HG02970 (cell line): ENCODE data around the gene KXD1.
"Not testable (repeated sequence)": the region's sequence is repeated elsewhere in the genome, so short reads cannot be mapped to it uniquely, and the experiment has no call there.

Source experiments
- ATAC-seq: cut with Tn5 transposase; IDR thresholded peaks from one replicate; pipeline ENCODE4 v1.9.1; 2021; ENCODE audit warnings: mild to moderate bottlenecking, moderate library complexity, moderate number of reproducible peaks; ENCODE audit not compliant: unreplicated experiment, low FRiP score

KXD1 gene

DNA sequence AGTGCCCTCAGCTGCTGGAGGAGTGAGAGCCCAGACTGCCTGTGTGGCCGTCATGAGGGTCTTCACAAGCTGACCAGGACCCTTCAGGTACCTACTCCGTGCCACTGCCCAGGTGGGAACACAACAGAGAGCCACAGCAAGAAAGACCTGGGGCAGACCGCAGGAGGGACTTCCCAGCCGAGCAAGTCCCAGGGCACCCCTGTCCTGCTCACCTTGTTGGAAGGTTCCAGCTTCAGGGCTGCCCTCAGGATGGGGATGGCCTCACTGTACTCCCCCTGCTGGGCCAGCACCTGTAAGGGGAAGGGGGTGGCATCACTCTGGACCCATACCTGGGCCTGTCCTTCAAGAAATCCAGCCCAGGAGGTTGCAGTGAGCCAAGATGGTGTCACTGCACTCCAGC, 24.6 kb upstream of the KXD1 start:
- ATAC-seq, result no peak

DNA sequence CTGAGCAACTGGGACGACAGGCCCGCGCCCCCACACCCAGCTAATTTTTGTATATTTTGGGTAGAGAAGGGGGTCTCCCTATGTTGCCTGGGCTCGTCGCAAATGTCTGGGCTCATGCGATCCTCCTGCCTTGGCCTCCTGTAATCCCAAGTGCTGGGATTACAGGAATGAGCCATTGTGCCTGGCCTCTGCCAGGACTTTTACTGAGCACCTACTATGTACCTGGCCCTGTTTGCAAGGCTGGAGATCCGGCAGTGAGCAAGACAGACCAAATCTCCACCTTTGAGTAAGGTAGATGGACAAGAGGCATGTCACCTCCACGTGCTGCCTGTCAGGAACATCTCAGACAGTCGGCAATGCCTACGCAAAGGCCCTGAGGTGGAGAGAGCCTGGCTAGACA, 21.2 kb upstream of the KXD1 start:
- ATAC-seq, result no peak

DNA sequence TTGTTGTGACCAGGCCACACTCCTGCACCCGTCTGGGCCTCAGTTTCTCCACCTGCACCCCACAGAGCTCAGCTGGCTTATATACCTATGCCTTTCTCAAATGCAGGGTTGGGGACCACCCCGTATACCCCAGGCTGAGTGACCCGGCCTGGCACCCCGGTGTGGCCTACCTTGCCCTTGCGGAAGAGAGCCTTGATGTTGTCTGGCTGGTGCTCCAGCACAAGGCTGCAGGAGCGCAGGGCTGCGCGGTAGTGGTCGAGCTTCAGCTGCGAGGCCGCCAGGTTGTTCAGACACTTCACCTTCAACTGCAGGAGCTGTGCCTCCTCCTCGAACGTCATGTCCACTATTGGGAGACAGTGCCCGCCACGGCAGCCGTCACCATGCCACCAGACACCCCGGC, 20.2 kb upstream of the KXD1 start:
- ATAC-seq, result no peak

DNA sequence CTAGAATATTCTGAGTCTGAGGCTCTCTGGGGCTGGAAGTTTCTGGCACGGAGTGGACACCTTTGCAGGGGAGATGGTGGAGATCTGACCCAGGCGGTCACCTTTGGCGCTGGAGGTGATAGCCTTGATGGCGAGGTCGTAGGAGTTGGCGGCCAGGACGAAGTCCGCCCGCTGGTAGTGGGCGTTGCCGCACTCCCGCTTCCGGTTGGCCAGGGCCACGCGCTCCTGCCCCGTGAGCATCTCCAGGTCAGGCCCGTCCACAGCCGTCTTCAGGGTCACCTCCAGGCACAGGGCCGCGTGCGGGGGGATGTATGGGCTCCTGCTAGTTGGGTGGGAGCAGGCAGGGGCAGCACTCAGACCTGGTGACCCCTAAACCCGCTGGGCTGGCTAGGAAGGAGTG, 19.6 kb upstream of the KXD1 start:
- ATAC-seq, result no peak

DNA sequence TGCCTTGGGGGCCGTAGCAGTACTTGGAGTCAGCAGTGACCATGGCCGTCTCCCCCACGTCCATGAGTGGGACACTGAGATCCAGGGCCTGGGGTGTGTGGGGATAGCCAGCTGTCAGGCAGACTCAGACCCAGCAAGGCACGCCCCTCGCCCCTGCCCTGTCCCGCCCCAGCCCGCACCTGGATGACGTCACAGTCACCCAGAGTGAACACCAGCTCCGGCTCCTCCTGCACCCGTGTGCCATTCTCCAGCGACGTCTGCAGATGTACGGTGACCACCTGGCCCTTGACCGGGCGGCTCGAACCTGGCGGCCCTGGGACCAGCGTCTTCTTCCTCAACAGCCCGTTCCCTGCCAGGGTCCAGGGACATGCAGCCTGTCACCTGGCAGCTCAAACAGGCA, 18.3 kb upstream of the KXD1 start:
- ATAC-seq, result no peak

DNA sequence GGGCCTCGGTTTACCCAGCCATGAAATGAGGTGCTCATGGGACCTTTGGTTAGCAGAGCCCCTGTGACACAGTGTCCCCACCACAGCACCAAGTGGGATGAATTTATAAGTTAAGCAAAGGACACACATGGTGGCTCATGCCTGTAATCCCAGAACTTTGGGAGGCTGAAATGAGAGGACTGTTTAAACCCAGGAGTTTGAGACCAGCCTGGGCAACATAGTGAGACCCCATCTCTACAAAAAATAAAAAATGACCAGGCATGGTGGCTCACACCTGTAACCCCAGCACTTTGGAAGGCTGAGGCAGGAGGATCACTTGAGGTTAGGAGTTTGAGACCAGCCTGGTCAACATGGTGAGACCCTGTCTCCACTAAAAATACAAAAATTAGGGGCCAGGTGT, 17.5 kb upstream of the KXD1 start:
- ATAC-seq, result not testable (repeated sequence)

DNA sequence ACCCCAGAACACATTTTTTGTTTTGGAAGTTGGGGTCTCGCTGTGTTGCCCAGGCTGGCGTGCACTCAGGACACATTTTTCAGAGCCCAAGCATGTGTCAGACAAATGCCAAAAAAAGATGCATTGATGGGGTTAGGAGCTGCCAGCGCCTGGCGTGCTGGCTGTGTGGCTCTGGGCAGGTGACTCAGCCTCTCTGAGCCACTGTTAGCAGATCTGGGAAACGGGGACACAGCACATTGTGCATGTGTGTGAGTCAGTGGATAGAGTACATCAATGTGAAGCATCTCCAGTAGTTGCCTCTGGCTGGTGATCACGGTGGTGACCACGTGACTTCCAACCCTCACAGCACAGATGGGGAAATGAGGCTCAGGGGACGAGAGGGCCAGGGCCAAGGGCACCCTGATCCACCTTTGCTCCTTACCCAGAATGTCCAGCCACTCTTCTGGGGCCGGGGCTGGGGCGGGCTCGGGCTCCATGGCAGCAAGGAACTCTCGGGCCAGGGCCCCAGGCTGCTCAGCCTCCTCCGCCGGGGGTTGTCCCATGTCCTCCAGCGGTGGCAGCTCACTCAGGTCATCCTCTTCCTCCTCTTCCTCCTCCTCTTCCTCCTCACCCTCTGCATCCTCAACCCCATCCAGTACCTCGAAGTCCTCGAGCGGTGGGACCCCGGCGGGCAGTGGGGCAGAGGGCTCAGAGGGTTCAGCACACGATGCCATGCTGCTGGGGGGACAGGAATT, 16.2 kb upstream of the KXD1 start:
- ATAC-seq, result no peak

DNA sequence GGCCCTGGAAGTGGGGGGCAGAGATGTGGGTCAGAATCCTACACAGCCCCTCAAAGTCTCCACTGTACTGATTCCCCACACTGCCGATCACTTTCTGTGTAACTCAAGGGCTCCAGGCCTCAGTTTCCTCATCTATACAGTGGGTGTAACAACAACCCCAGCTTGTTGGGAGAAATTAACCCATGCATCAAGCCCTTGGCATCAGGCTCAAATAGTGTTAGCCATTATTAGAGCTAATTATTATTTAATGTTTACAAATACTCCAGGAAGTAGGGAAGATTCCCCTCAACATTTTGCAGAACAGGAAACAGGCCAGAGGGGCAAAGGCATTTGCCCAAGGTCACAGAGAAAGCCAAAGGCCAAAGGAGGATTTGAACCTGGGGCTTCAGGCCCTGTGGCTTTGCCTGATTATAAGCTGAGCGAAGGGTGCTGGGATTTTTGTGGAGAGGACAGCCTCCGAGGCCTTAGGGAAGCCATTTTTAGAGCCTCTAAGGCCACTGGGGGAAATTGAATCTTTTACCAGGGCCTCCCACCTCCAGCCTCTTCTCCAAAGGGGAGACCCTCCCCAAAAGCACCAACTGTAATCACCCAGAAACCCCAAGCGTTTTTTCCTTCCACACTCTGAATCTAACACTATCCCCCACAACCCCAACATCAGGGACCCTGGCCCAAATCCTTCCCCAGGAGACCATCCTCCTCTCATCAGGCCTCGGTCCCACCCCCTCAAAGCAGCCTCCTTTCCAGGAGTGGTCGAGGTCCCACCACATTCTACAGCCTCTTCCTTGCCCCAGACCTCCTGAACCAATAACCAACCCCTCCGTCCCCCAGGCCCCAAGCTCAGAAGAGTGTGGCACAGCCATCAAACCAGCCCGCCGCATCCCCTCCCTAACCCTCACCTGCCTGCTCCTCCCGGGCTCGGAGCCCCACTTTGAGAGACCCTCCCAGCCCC, 15.4 kb upstream of the KXD1 start:
- ATAC-seq, result no peak

DNA sequence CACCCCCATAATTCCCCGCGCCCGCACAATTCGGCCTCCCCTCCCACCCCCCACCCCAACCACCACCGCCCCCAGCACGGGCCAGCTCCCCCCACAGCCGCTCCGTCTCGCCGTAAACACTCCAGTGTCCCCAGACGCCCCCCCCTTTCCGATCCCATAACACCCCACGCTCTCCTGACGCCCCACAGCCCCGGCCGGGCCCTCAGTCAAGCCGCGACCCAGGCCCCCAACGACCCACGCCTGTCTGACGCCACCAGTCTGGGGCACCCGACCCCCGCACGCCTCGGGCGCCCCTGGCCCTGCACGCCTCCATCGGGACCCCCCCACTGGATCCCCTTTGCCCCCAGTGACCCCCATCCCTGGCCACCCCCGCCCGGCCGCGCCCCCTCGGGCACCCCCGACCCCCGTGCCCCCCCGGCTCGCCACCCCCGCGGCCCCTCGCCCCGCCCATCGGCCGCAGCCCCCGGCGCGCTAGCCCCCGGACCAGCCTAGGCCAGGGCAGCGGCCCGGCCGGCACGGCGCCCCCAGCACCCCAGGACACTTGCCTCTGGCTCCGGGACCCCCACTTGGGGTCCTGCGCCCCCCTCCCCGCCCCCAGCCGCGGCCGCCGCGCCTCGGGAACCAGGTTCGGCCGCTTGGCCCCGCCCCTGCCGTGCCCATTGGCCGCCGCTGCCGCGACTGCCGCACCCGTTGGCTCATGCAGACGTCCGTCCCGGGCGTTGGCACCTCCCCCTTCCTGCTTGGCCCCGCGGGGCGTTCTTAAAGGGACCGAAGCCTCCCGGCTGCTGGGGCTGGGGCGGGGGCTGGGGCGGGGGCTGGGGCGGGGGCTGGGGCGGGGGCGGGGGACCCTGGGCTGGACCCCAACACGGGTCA, 14.5 kb upstream of the KXD1 start, which contains the start of gene FKBP8:
Gene FKBP8, minus strand, starts transcription at position 633 of the 873 bp plus-strand sequence. CDS start 1,603 bp downstream, outside the sequence.
- peak; percentile 92 for ATAC-seq

DNA sequence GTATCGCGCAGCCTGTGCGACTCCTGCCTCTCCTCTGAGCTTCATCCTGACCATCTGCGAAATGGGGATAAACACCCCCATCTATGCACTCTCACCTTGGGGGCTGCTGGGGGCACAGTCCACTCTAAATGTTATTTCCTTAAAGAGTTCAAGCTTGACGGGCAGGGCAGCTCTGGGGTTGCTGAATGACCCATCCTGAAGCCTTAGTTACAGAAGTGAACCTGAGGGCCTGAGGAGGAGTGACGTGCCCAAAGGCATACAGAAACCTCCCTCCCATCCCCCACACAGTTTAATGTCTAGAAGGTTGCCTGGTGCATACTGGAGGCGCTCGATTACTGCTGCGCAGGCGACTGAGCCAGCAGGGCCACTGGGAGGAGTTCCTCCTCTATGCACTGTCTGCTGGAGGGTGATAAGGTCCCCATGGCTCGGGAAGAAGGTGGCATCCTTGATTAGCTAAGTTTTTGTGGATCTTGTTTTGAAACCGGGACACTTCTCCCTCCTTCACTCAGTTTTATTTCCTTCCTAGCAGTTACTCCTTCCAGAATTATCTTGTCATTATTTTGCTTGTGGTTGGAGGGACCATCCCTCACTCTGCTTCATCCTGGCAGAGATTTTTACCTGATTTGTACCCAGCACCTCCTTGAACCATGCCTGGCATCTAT, 13.7 kb upstream of the KXD1 start:
- peak; percentile 35 for ATAC-seq

DNA sequence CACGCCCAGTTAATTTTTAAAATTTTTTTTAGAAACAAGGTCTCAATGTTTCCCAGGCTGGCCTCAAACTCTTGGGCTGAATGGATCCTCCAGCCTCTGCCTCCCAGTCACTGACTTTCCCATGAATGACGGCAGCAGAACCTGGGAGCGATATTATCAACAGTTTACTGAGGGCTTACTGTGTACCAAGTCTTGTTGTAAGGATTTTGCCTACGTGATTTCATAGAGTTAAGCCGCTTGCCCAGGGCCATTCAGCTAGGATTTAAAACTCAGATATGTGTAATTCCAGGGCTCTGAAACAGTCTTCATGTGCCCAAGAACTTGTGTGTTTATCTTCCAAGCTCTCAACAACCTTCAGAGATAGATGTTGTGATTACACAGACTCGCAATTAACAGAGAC, 6.0 kb upstream of the KXD1 start:
- no peak for ATAC-seq

DNA sequence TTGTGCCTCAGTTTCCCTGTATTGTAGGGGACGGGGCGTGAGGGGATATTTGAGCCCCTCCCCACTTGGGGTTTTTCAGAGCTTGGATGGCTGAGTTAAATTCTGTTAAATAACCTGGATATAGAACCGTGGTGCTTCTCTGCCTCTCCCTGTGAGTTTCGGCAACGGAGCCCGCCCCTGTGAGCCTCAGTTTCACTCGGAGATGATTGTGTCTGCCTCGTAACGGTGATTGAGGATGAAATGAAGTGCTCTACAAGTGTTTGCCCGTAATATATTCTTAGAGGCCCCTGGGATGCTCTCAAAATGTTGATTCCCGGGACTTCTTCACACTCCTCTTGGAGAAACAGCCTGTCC, 509 bp downstream of the KXD1 start:
- ATAC-seq, result no peak

DNA sequence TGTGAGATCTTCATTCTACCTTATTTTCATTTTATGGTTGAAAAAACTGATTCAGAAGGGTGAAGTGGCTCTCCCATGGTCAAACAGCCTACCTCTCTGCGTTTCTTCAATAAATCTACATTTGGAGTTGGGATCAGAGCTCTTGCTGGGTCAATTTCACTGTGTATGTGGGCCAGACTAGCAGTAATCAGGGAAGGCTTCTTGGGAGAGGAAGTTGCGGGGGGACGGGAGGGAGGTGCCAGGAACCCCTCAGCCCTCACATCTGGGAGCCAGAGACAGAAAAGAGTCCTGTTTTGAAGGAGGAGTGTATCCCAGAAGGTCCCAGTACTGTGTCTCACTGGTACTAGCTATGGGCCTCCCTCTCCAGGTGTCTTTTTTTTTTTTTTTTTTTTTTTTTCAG, 934 bp downstream of the KXD1 start:
- no peak for ATAC-seq

DNA sequence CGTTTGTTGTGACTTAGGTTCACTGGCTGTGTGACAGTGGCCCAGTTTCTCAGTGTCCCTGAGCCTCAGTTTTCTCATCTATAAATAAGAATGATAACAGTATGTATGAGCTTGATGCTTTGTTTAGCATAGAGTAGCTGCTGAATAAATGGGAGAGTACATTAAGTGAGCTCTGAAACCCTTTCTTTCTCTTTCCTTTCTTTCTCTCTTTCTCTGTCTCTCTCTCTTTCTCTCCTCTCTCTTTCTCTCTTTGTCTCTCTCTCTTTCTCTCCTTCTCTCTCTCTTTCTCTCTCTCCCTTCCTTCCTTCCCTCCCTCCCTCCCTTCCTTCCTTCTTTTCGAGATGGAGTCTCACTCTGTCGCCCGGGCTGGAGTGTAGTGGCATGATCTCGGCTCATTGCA, 2.0 kb downstream of the KXD1 start:
- ATAC-seq, result no peak

DNA sequence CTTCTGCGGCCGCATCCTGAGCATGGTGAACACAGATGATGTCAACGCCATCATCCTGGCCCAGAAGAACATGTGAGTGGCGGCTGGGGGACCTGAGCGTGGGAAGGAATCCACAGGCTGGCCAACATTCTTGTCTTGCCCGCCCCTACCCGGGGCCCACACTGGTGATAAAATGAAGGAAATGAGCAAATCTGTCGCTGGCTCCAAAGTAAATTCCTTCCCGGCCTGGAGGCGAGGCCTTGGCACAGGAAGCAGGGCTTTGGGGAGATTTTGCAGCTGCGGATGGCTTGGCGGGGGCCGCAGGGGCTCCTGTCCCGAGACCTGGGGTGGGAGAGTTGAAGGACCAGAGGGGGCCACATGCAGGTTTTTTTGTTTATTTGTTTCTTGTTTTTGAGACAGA, 4.4 kb downstream of the KXD1 start:
- no peak for ATAC-seq

DNA sequence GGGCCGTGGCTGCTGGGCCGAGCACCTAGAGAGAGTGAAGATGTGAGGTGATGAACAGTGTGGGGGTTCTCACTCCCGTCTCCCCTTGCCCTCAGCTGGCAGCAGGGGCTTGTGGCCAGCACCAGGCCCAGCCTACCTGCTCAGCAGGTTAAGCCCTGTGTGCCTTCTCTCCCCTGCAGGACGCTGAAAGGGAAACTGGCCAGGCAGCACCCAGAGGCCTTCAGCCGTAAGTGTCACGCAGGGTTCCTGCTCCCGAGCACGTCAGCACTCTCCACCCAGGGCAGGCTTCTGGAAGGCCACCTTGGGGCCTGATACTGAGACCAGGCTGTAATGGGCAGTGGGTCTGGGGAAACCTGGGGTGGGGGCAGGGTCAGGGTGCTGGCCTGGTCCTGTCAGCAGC, 9.3 kb downstream of the KXD1 start:
- ATAC-seq, result no peak

DNA sequence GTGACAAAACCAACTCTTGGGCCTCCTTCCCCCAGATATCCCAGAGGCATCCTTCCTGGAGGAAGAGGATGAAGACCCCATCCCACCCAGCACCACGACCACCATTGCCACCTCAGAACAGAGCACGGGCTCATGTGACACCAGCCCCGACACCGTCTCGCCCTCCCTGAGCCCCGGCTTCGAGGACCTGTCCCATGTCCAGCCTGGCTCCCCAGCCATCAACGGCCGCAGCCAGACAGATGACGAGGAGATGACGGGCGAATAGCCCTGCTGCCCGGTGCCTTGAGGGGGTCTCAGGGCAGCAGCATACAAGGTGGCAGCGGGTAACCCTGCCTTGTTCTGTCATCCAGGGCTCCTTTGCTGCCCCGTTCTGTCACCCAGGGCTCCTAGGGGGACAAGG, 10.7 kb downstream of the KXD1 start:
- ATAC-seq, result no peak

DNA sequence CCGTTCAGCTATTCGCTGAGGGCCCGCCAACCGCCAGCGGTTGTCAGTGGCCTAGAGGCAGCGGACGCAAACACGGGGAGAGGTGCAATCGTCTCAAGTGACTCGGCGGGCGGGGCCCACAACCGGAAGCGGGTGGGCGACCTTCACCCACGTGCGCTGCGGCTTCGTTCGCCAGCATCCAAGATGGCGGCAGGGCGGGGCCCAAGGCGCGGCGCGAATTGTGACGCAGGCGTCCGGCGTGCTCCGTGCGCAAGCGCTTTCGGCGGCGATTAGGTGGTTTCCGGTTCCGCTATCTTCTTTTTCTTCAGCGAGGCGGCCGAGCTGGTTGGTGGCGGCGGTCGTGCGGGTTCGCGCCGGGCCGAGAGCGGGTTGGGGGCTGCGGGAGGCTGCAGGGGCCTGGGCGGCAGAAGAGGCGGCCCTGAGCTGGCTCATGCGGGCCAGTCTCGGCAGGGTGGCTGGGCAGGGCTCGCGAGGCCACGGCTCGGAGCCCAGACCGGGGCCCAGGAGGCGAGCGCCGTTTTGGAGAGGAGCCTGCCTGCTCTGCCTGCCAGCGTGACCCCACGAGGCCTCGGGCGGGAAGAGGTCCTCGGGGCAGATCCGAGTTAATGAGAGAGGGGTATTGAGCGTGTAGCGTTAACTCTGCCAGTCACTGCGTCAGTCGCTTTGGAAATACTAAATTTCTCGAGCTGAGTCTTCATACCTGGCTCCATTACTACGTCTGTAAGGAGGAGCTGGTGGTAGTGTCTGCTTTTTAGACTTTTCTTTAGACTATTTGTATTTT, 14.1 kb downstream of the KXD1 start, which contains the start of gene UBA52:
Gene UBA52, plus strand, starts transcription at position 294 of the 781 bp plus-strand sequence. CDS start 1,444 bp downstream, outside the sequence.
- ATAC-seq, result peak; percentile 89

DNA sequence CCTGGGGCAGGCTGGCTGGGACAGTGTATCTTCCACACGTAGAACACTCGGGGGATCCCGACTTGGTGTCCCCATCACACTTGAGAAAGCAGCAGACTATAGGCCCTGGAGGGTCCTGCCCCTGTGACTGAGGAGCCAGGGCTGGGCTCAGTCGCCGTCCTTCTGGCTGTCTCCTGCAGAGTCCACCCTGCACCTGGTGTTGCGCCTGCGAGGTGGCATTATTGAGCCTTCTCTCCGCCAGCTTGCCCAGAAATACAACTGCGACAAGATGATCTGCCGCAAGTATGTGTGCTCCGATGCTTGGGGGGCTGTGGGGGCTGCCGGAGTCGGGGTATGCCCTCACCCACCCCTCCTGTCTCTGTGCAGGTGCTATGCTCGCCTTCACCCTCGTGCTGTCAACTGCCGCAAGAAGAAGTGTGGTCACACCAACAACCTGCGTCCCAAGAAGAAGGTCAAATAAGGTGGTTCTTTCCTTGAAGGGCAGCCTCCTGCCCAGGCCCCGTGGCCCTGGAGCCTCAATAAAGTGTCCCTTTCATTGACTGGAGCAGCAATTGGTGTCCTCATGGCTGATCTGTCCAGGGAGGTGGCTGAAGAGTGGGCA, 17.1 kb downstream of the KXD1 start:
- ATAC-seq, result no peak
